Skeletal muscle tissue (tissue), 4 donors: Measurements from ENCODE around the gene SLC12A2. TPM values are rescaled to one million over a fixed set of nuclear protein-coding genes. Genes with fewer than 3 reads are reported as not detected.
A peak's percentile ranks its signal among the peaks of the same experiment; 100 is the strongest.

Source experiments
- H3K27ac ChIP-seq: one replicate; pipeline ENCODE4 v1.7.0; 2013; ENCODE audit warnings: mild to moderate bottlenecking, low read depth, low read length, inconsistent platforms
- H3K27me3 ChIP-seq, 3 donors: one replicate each; pipeline ENCODE4 v1.7.0; 2013; ENCODE audit warnings: low read length in 3 of 3; ENCODE audit not compliant: control insufficient read depth in 3 of 3, insufficient read depth in 3 of 3
- H3K36me3 ChIP-seq, 3 donors: one replicate each; pipeline ENCODE4 v1.7.0; 2013; ENCODE audit warnings: low read length in 3 of 3; ENCODE audit not compliant: control insufficient read depth in 3 of 3, insufficient read depth in 3 of 3
- H3K4me1 ChIP-seq, 3 donors: one replicate each; pipeline ENCODE4 v1.7.0; 2013; ENCODE audit warnings: low read length in 3 of 3, mild to moderate bottlenecking in 3 of 3; ENCODE audit not compliant: control insufficient read depth in 3 of 3, insufficient read depth in 3 of 3
- H3K4me3 ChIP-seq, 3 donors: one replicate each; pipeline ENCODE4 v1.7.0; 2013; ENCODE audit warnings: low read length in 3 of 3
- H3K9ac ChIP-seq, 3 donors: one replicate each; pipeline ENCODE4 v1.7.0; 2013; ENCODE audit warnings: low read length in 3 of 3, mild to moderate bottlenecking in 3 of 3, moderate library complexity in 2 of 3, low read depth in 1 of 3
- H3K9me3 ChIP-seq, 3 donors: one replicate each; pipeline ENCODE4 v1.7.0; 2013; ENCODE audit warnings: low read length in 3 of 3; ENCODE audit not compliant: control insufficient read depth in 3 of 3
- total RNA-seq: library from RNA; depleted of rRNA; stranded (reverse); fragments of >200 nt; gene quantifications from one replicate; pipeline ENCODE4 v1.2.3, GENCODE V29; 2014
- donor health status: Osteomylitis.

Gene SLC12A2
- total RNA-seq, 1 donor from 2014 or later = 24.5 TPM

GRCh38 chr5:128193665-128194390 lies 110.3 kb downstream of the SLC12A2 start:
- Histone ChIP-seq H3K4me1 (peaks cover 16 to 30% (median 19%) of the 10 kb centered on the region in 3 donors), H3K9ac (no peak overlapping the region), H3K27me3 (no peaks in the 10 kb centered on the region), H3K27ac (no peak overlapping the region), H3K9me3 (no peaks in the 10 kb centered on the region), H3K4me3 (no peak overlapping the region), H3K36me3 (peaks cover 0 to 4% (median 0%) of the 10 kb centered on the region in 3 donors)

- Histone ChIP-seq H3K36me3 (peaks cover 0 to 4% (median 0%) of the 10 kb centered on the region in 3 donors), H3K4me1 (peaks cover 18 to 37% (median 25%) of the 10 kb centered on the region in 3 donors), H3K4me3 (no peak overlapping the region), H3K9ac (no peak overlapping the region), H3K9me3 (no peaks in the 10 kb centered on the region), H3K27ac (no peak overlapping the region), H3K27me3 (no peaks in the 10 kb centered on the region)
These were observed 111.8 kb downstream of the SLC12A2 start for GRCh38 chr5:128195316-128195715.

DNA sequence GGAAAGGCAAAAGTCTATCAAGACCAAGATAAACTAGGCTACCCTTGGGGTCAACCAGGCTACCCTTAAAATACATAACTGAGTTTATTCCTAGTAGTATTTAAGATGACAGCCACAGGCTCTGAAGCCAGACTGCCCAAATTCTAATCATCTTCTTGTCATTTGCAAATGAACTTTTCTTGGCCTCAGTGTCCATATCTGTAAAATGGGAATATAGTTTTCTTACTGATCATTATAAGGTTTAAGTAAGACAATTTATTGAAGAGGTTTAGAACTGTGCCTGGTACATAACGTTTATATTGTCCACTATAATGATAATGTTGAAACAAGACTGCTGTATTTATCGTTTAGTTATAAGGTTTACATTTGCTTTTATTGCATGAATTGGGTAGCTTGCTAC lies 112.5 kb downstream of the SLC12A2 start:
- Histone ChIP-seq H3K27ac (peak overlapping the region; percentile 21), H3K27me3 (no peaks in the 10 kb centered on the region)

DNA sequence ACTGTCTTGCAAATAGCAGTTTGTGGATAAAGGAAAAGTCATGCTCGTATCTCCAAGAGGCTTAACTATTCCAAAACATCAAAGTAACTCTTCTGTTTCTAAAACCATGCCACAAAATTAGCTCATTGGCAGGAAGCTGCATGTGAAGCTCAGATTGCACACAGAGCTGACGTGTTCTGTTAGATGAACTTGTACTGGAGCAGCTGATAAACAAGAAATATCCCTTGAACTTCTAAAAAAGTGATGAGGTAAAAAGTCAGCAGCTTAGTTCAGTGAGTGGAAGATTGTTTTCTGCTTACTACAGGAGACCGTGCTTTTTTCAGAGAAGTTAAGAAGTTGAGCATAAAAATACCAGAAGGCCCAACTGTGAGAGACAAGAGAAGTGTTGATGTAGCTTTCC lies 113.2 kb downstream of the SLC12A2 start:
- H3K4me1 ChIP-seq = peaks cover 20 to 43% (median 25%) of the 10 kb centered on the region in 3 donors
- H3K27ac ChIP-seq = peak overlapping the region; percentile 21
- H3K4me3 ChIP-seq = no peak overlapping the region

More for the DNA sequence above, 112.5 kb downstream of the SLC12A2 start:
- H3K9me3 ChIP-seq = no peaks in the 10 kb centered on the region
- H3K4me3 ChIP-seq = no peak overlapping the region
- H3K9ac ChIP-seq = no peak overlapping the region
- H3K36me3 ChIP-seq = peaks cover 0 to 4% (median 0%) of the 10 kb centered on the region in 3 donors
- peaks cover 18 to 43% (median 25%) of the 10 kb centered on the region in 3 donors for H3K4me1 ChIP-seq

DNA sequence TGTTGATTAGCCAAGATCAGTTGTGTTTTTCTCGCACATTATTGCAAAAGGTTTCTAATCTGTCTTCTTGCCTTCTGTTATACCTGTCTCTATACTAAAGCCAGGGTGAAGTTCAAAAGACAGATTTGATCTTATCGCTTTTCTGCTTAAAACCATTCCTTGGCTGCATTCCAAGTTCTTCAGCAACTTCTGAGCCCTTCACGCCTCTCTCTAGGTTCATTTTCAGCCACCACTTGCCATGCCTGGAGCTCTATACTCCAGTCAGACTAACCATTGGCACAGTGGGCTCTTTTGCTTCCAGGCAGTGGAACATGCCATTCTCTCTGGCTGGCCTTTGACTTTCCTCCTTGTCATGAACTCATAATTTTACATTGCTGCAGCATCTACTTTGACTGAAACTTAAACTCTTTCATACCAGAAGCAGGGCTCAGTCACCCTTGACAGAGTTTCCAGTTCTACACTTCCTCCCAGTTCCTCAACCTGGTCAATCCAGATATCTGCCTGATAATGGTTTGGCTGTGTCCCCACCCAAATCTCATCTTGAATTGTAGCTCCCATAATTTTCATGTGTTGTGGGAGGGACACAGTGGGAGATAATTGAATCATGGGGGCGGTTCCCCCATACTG lies 114.4 kb downstream of the SLC12A2 start:
- peak overlapping the region; percentile 21 for H3K27ac ChIP-seq
- H3K36me3 ChIP-seq = no peaks in the 10 kb centered on the region
- no peaks in the 10 kb centered on the region for H3K9me3 ChIP-seq
- H3K9ac ChIP-seq = no peak overlapping the region
- H3K27me3 ChIP-seq = no peaks in the 10 kb centered on the region
- peaks cover 20 to 43% (median 25%) of the 10 kb centered on the region in 3 donors for H3K4me1 ChIP-seq
- no peak overlapping the region for H3K4me3 ChIP-seq

More for the DNA sequence above, 113.2 kb downstream of the SLC12A2 start:
- Histone ChIP-seq H3K9ac (no peak overlapping the region), H3K36me3 (peaks cover 0 to 3% (median 0%) of the 10 kb centered on the region in 3 donors), H3K27me3 (no peaks in the 10 kb centered on the region), H3K9me3 (no peaks in the 10 kb centered on the region)

DNA sequence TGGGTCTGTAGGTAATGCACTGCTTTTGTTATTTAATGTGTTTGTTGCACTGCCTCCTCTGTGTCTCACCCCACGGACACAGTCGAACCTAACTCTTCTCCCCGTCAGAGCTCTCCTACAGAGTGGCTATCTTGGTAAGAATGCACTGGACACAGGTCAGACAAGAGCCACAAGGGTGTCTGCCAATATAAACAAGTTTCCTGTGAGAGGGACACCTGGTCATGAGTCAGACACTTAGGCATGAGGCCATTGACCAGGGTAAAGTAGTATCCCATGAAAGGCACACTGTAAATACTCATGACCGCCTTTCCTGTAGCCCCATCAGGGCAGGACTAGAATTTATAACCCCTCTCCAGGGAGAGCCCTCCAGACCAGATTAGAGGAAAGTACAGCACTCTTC lies 115.5 kb downstream of the SLC12A2 start:
- no peaks in the 10 kb centered on the region for H3K9me3 ChIP-seq
- no peaks in the 10 kb centered on the region for H3K36me3 ChIP-seq
- peak overlapping the region; percentile 46 for H3K27ac ChIP-seq
- peaks cover 20 to 35% (median 25%) of the 10 kb centered on the region in 3 donors for H3K4me1 ChIP-seq
- no peak overlapping the region for H3K9ac ChIP-seq
- no peaks in the 10 kb centered on the region for H3K27me3 ChIP-seq
- no peak overlapping the region for H3K4me3 ChIP-seq

DNA sequence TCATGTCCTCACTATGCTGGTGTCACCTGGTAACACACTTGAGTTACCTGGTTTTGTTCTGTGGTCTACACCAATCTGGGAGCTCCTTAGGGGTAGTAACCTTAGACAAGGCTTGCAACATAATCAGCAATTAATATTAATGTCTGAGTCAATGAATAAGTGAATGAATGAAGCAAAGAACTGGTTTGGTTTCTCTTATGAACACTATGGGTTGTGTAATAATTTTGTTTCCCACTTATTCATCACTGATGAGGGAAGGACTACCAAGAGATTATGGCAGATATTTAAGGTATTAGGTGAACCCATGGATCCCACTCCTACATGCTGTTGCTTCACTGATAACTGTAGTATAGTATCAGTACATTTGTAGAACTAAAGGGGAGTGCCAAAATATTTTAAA lies 116.0 kb downstream of the SLC12A2 start:
- no peak overlapping the region for H3K9ac ChIP-seq
- H3K9me3 ChIP-seq = no peaks in the 10 kb centered on the region
- H3K27me3 ChIP-seq = no peaks in the 10 kb centered on the region
- H3K4me1 ChIP-seq = peaks cover 20 to 35% (median 25%) of the 10 kb centered on the region in 3 donors
- no peaks in the 10 kb centered on the region for H3K36me3 ChIP-seq
- H3K4me3 ChIP-seq = no peak overlapping the region
- peak overlapping the region; percentile 46 for H3K27ac ChIP-seq

- H3K4me1 ChIP-seq = peaks cover 20 to 35% (median 25%) of the 10 kb centered on the region in 3 donors
- peak overlapping the region in 1 of 3 donors; percentile 18 for H3K9ac ChIP-seq
- no peak overlapping the region for H3K4me3 ChIP-seq
These were observed 117.7 kb downstream of the SLC12A2 start for GRCh38 chr5:128201065-128201926.

DNA sequence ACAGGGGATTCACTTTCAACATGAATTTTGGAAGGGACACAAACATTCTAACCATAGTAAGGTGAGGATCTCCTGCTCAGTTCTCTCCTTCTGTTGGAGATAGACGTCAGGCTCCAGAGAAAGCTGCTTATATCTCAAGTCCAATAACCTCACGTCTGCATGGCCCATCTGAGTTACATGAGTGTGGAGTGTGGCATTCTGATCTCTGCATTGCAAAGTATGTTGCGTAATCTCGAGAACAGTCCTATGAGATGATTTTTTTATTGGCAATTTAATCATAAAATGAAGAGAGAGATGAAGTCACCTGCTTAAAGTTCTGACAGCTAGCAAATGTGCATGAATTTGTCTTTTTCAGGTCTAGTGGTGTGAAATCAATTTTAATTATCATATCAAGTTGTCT lies 118.8 kb downstream of the SLC12A2 start:
- Histone ChIP-seq H3K27me3 (no peaks in the 10 kb centered on the region), H3K9me3 (no peaks in the 10 kb centered on the region), H3K27ac (no peak overlapping the region), H3K9ac (no peak overlapping the region), H3K4me1 (peaks cover 12 to 28% (median 18%) of the 10 kb centered on the region in 3 donors), H3K4me3 (no peak overlapping the region), H3K36me3 (no peaks in the 10 kb centered on the region)

More at GRCh38 chr5:128201065-128201926, 117.7 kb downstream of the SLC12A2 start:
- H3K9me3 ChIP-seq = no peaks in the 10 kb centered on the region
- no peaks in the 10 kb centered on the region for H3K36me3 ChIP-seq
- no peak overlapping the region for H3K27ac ChIP-seq
- H3K27me3 ChIP-seq = no peaks in the 10 kb centered on the region
